Erythroblast (primary cell): ENCODE results near the gene FAM20C.

ENCODE experiments used
- GATA1 ChIP-seq: IDR thresholded peaks from 2 replicates; pipeline ENCODE4 v1.6.1; 2011; ENCODE audit warnings: low read depth, mild to moderate bottlenecking, control low read depth, low read length, moderate library complexity
- POLR2A ChIP-seq: IDR thresholded peaks from 2 replicates; pipeline ENCODE4 v1.6.1; 2011; ENCODE audit warnings: mild to moderate bottlenecking, low read length

DNA sequence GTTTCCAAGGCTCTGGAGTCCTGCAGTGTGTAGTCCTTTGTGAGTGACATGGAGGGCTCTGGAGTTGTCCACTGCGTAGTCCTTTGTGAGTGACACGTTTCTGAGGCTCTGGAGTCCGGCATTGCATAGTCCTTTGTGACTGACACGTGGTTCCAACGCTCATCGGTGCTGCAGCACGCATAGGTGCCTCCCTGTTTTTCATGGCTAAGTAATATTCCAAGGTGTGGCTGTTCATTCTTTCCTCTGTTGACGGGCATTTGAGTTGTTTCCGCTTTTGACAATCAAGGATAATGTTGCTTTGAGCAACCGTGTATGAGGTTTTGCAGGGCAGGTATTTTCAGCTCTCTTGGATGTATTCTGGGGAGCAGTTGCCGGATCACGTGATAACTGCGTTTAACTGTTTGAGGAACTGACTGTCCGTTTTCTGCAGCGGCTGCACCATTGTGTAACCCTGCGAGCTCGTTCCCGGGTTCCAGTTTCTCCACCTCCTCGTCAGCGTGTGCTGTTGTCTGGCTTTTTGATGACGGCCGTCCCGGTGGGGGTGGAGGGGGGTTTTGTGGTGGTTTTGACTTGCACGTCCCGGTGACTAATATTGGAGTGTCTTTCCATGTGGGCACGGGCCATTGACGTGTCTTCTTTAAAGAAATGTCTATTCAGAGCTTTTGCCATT, 21.1 kb downstream of the FAM20C start:
- TF ChIP-seq POLR2A (no peak), GATA1 (no peak)
